Mesenchymal stem cell (in vitro differentiated cells and primary cell): ENCODE data around the gene UTF1.

ENCODE experiments used
- DNase-seq: peaks from one replicate; pipeline ENCODE4 v3.0.0-alpha.2; 2013
- H2AFZ ChIP-seq: one replicate; pipeline ENCODE4 v1.6.1; 2013; ENCODE audit warnings: low read depth, mild to moderate bottlenecking, control low read depth, inconsistent platforms, low read length, moderate library complexity
- H2AK5ac ChIP-seq: 2 replicates; pipeline ENCODE4 v1.6.1; 2013; ENCODE audit warnings: low read length, moderate library complexity, mild to moderate bottlenecking, inconsistent platforms; ENCODE audit not compliant: severe bottlenecking
- H2BK120ac ChIP-seq: one replicate; pipeline ENCODE4 v1.6.1; 2013; ENCODE audit warnings: low read depth, mild to moderate bottlenecking, inconsistent platforms, low read length, moderate library complexity
- H2BK12ac ChIP-seq, 2 experiments: one replicate each; pipeline ENCODE4 v1.6.1; 2013; ENCODE audit warnings: inconsistent platforms in 2 of 2, low read length in 2 of 2, mild to moderate bottlenecking in 2 of 2, moderate library complexity in 2 of 2, control low read depth in 1 of 2
- H2BK15ac ChIP-seq: one replicate; pipeline ENCODE4 v1.6.1; 2013; ENCODE audit warnings: mild to moderate bottlenecking, low read depth, inconsistent platforms; ENCODE audit not compliant: poor library complexity, severe bottlenecking
- H2BK5ac ChIP-seq: 2 replicates; pipeline ENCODE4 v1.6.1; 2013; ENCODE audit warnings: low read depth, mild to moderate bottlenecking, low read length, control low read depth, inconsistent platforms; ENCODE audit not compliant: poor library complexity, severe bottlenecking
- H3K14ac ChIP-seq, 2 experiments: one replicate each; pipeline ENCODE4 v1.6.1; 2013; ENCODE audit warnings: inconsistent platforms in 2 of 2, low read length in 2 of 2, control low read depth in 1 of 2, mild to moderate bottlenecking in 1 of 2, moderate library complexity in 1 of 2
- H3K18ac ChIP-seq, 2 experiments: one replicate each; pipeline ENCODE4 v1.6.1; 2013; ENCODE audit warnings: inconsistent platforms in 2 of 2, low read length in 2 of 2, control low read depth in 1 of 2, low read depth in 1 of 2, mild to moderate bottlenecking in 1 of 2
- H3K23ac ChIP-seq, 2 experiments: one replicate each; pipeline ENCODE4 v1.6.1; 2013; ENCODE audit warnings: inconsistent platforms in 2 of 2, low read length in 2 of 2, mild to moderate bottlenecking in 2 of 2, moderate library complexity in 2 of 2, control low read depth in 1 of 2
- H3K27ac ChIP-seq: 2 replicates; pipeline ENCODE4 v1.5.1; 2013; ENCODE audit warnings: mild to moderate bottlenecking, moderate library complexity, low read length, control low read depth, inconsistent platforms; ENCODE audit not compliant: poor library complexity, severe bottlenecking
- H3K27me3 ChIP-seq, 2 experiments: 2 replicates each; pipeline versions ENCODE4 v1.6.1 to v1.7.0; 2013; ENCODE audit warnings: low read length in 2 of 2, mild to moderate bottlenecking in 2 of 2, moderate library complexity in 2 of 2, control low read depth in 1 of 2, inconsistent platforms in 1 of 2; ENCODE audit not compliant: control insufficient read depth in 1 of 2, insufficient read depth in 1 of 2
- H3K36me3 ChIP-seq, 2 experiments: 2 replicates each; pipeline versions ENCODE4 v1.6.1 to v1.7.0; 2013; ENCODE audit warnings: low read length in 2 of 2, control low read depth in 1 of 2, inconsistent platforms in 1 of 2, low read depth in 1 of 2, mild to moderate bottlenecking in 1 of 2; ENCODE audit not compliant: insufficient read depth in 2 of 2, control insufficient read depth in 1 of 2
- H3K4ac ChIP-seq, 2 experiments: one replicate each; pipeline ENCODE4 v1.6.1; 2013; ENCODE audit warnings: inconsistent platforms in 2 of 2, low read length in 2 of 2, mild to moderate bottlenecking in 2 of 2, moderate library complexity in 2 of 2, control low read depth in 1 of 2, low read depth in 1 of 2
- H3K4me1 ChIP-seq: 2 replicates; pipeline ENCODE4 v1.6.1; 2013; ENCODE audit warnings: low read depth, low read length, control low read depth; ENCODE audit not compliant: control insufficient read depth, insufficient read depth
- H3K4me2 ChIP-seq: 2 replicates; pipeline ENCODE4 v1.6.1; 2013; ENCODE audit warnings: low read length, mild to moderate bottlenecking, inconsistent platforms; ENCODE audit not compliant: poor library complexity, severe bottlenecking
- H3K4me3 ChIP-seq, 2 experiments: 2 replicates each; pipeline versions ENCODE4 v1.5.1 to v1.7.0; 2013; ENCODE audit warnings: low read length in 2 of 2, mild to moderate bottlenecking in 2 of 2, control low read depth in 1 of 2, low read depth in 1 of 2; ENCODE audit not compliant: insufficient read depth in 1 of 2
- H3K79me1 ChIP-seq: replicated peaks from 2 replicates; pipeline ENCODE4 v1.6.1; 2013; ENCODE audit warnings: mild to moderate bottlenecking, control low read depth, low read length, inconsistent platforms; ENCODE audit not compliant: poor library complexity, severe bottlenecking
- H3K9ac ChIP-seq: 2 replicates; pipeline ENCODE4 v1.7.0; 2013; ENCODE audit warnings: mild to moderate bottlenecking, low read length, moderate library complexity
- H3K9me3 ChIP-seq: 2 replicates; pipeline ENCODE4 v1.7.0; 2013; ENCODE audit warnings: mild to moderate bottlenecking, low read length; ENCODE audit not compliant: control insufficient read depth
- H4K8ac ChIP-seq: one replicate; pipeline ENCODE4 v1.6.1; 2013; ENCODE audit warnings: inconsistent platforms, mild to moderate bottlenecking, low read length, moderate library complexity
- H4K91ac ChIP-seq: one replicate; pipeline ENCODE4 v1.6.1; 2013; ENCODE audit warnings: mild to moderate bottlenecking, low read length, inconsistent platforms
- WGBS: methylation state at CpG from one replicate; pipeline ENCODE4 v1.1.7; 2013; ENCODE audit warnings: mixed read lengths; 5-methylcytosine and 5-hydroxymethylcytosine counted together

Gene UTF1

GRCh38 chr10:133195096-133195495, 34.9 kb upstream of the UTF1 start:
- no peak overlapping the region for H2AFZ ChIP-seq
- H3K18ac ChIP-seq = no peak overlapping the region
- H2BK12ac ChIP-seq = no peak overlapping the region
- no peak overlapping the region for H2BK5ac ChIP-seq
- H2AK5ac ChIP-seq = no peak overlapping the region
- no peaks in the 10 kb centered on the region for H3K36me3 ChIP-seq
- no peak overlapping the region for H4K91ac ChIP-seq
- H3K4me3 ChIP-seq = no peak overlapping the region
- H3K27me3 ChIP-seq = peaks cover 0 to 15% of the 10 kb centered on the region in 2 experiments
- no peak overlapping the region for H3K27ac ChIP-seq
- no peak overlapping the region for H3K4ac ChIP-seq
- H3K4me2 ChIP-seq = no peak overlapping the region
- DNase-seq = no peak
- no peak overlapping the region for H2BK120ac ChIP-seq
- H3K4me1 ChIP-seq = peaks cover 3% of the 10 kb centered on the region
- 84% methylated on average over 19 of the region's 19 CpGs for WGBS
- no peak overlapping the region for H3K9ac ChIP-seq
- H3K14ac ChIP-seq = no peak overlapping the region
- no peak overlapping the region for H3K23ac ChIP-seq
- no peak overlapping the region for H4K8ac ChIP-seq
- H3K79me1 ChIP-seq = no peaks in the 10 kb centered on the region
- H3K9me3 ChIP-seq = peaks cover 7% of the 10 kb centered on the region
- H2BK15ac ChIP-seq = no peak overlapping the region

GRCh38 chr10:133195611-133196010, 34.4 kb upstream of the UTF1 start:
- Histone ChIP-seq H3K14ac (no peak overlapping the region), H3K4me3 (no peak overlapping the region), H3K18ac (no peak overlapping the region), H3K27ac (no peak overlapping the region), H2BK12ac (no peak overlapping the region), H3K4me2 (no peak overlapping the region), H2AK5ac (no peak overlapping the region), H3K27me3 (peaks cover 0 to 10% of the 10 kb centered on the region in 2 experiments), H2BK15ac (no peak overlapping the region), H3K79me1 (no peaks in the 10 kb centered on the region), H2AFZ (no peak overlapping the region), H4K91ac (peak overlapping the region; percentile 61), H2BK5ac (no peak overlapping the region), H3K36me3 (no peaks in the 10 kb centered on the region), H3K4me1 (peaks cover 3% of the 10 kb centered on the region), H3K4ac (no peak overlapping the region), H2BK120ac (no peak overlapping the region), H3K23ac (no peak overlapping the region), H3K9ac (no peak overlapping the region), H4K8ac (no peak overlapping the region), H3K9me3 (peaks cover 7% of the 10 kb centered on the region)
- no peak for DNase-seq
- 96% methylated on average over 23 of the region's 23 CpGs for WGBS

- H3K18ac ChIP-seq = no peak overlapping the region
- no peak overlapping the region for H4K91ac ChIP-seq
- H3K79me1 ChIP-seq = no peaks in the 10 kb centered on the region
- WGBS = 87% methylated on average over 24 of the region's 24 CpGs
- no peak overlapping the region for H3K27ac ChIP-seq
- peaks cover 3% of the 10 kb centered on the region for H3K4me1 ChIP-seq
- H3K14ac ChIP-seq = no peak overlapping the region
- no peak overlapping the region for H2AFZ ChIP-seq
- H3K36me3 ChIP-seq = no peaks in the 10 kb centered on the region
- H3K9ac ChIP-seq = no peak overlapping the region
- no peak overlapping the region for H2BK5ac ChIP-seq
- peaks cover 7% of the 10 kb centered on the region for H3K9me3 ChIP-seq
- H3K4me3 ChIP-seq = no peak overlapping the region
- peaks cover 0 to 9% of the 10 kb centered on the region in 2 experiments for H3K27me3 ChIP-seq
- no peak overlapping the region for H2AK5ac ChIP-seq
- no peak overlapping the region for H2BK120ac ChIP-seq
- H3K4ac ChIP-seq = no peak overlapping the region
- no peak overlapping the region for H4K8ac ChIP-seq
- no peak overlapping the region for H3K4me2 ChIP-seq
- no peak overlapping the region for H2BK15ac ChIP-seq
- H2BK12ac ChIP-seq = no peak overlapping the region
- no peak overlapping the region for H3K23ac ChIP-seq
- DNase-seq = no peak
Observed at GRCh38 chr10:133196221-133196915, 33.6 kb upstream of the UTF1 start.

GRCh38 chr10:133196936-133197758, 32.9 kb upstream of the UTF1 start:
- Histone ChIP-seq H3K4me3 (no peak overlapping the region), H3K23ac (no peak overlapping the region), H3K14ac (no peak overlapping the region), H3K4me2 (no peak overlapping the region), H3K9me3 (peaks cover 2% of the 10 kb centered on the region), H3K9ac (no peak overlapping the region), H3K79me1 (no peaks in the 10 kb centered on the region), H2AK5ac (no peak overlapping the region), H2BK15ac (no peak overlapping the region), H3K4me1 (peaks cover 3% of the 10 kb centered on the region), H4K8ac (no peak overlapping the region), H3K4ac (no peak overlapping the region), H3K36me3 (no peaks in the 10 kb centered on the region), H3K27me3 (peaks cover 0 to 6% of the 10 kb centered on the region in 2 experiments), H4K91ac (no peak overlapping the region), H2BK5ac (no peak overlapping the region), H2AFZ (no peak overlapping the region), H2BK120ac (no peak overlapping the region), H2BK12ac (no peak overlapping the region), H3K18ac (no peak overlapping the region), H3K27ac (no peak overlapping the region)
- no peak for DNase-seq
- WGBS = 90% methylated on average over 36 of the region's 40 CpGs
